DOHH2 (cell line): Measurements from ENCODE around the gene OSBPL1A.

Experiments
- CTCF ChIP-seq: fragments of 200-600 bp; sonication (generic); IDR thresholded peaks from one replicate; pipeline ENCODE4 v1.5.1; 2014; ENCODE audit warnings: antibody characterized with exemption, mild to moderate bottlenecking, low read depth, low read length; ENCODE audit not compliant: poor library complexity, severe bottlenecking
- EZH2phosphoT487 ChIP-seq: fragments of 200-600 bp; sonication (generic); IDR thresholded peaks from 2 replicates; pipeline ENCODE4 v1.6.1; 2017; ENCODE audit warnings: borderline replicate concordance, mild to moderate bottlenecking, antibody characterized with exemption, low read length, moderate library complexity, mixed read lengths

DNA sequence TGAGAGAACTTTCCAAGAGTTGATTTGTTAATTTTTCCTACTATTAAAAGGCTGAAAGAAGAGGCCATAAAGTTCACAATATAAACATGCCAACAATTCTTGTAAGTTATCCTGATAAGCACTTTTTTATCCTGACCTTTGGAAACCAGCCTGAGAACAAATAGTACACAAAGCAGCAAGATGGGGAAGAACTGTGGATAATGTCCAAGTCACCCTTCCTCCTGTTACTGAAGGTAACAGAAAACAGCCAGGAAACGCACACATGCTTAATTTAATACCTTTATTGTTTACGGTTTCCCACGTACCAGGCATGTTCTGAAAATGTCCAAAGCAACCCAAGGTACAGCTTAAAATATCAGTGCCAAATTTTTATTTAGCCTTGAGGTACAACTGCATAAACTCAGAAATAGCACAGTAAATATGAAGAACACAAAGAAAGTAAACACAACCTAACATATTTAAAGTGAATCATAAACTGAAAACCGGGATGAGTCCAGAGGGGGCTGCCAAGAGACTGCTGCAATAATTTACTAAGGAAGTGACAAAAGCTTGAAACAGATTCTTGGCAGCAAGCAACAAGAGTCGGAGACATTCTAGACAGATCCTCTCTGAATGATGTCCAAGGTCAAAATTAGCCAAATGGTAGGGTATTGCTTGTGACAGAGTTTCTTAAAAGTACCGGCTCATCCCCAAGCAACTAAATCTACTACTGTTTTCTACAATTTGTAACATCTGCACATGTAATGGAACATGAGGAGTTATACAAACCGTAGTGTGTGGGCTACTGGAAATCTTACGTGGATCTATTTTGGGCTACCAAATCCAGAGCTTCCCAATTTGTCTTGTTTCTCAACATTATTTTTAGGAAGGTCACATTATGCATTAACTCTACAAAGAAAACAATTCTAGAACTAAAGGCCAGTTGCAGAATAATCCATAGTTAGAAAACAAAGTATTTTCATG is 165.6 kb downstream of the OSBPL1A start:
- TF ChIP-seq CTCF (no peak), EZH2phosphoT487 (no peak)
